K562 (cell line): ENCODE measurements around the gene CDH12. TPM values are rescaled to one million over a fixed set of nuclear protein-coding genes. Genes with fewer than 3 reads are reported as not detected.

Experiments
- ATAC-seq: fragments of 200-7000 bp; cut with Tn5 transposase; 3 replicates; pipeline ENCODE4 v1.9.1; 2020; ENCODE audit warnings: moderate library complexity
- BruUV-seq: library from RNA; stranded (reverse); fragments of 400-500 nt; replicated peaks from 2 replicates; lab custom pipeline; 2021; lab: Mats Ljungman, UMichigan
- CTCF ChIA-PET: fragments of 300-600 bp; formaldehyde crosslinking; extraction: SDS; loops from one replicate; lab custom pipeline; 2021; ENCODE audit warnings: low intra/inter-chr PET ratio; lab: Yijun Ruan, JAX
- POLR2A ChIA-PET: fragments of 300-600, 350-650 bp; sonication (Branson Sonifier 250); formaldehyde crosslinking; extraction: SDS; loops from one replicate; lab custom pipeline; 2021; ENCODE audit warnings: antibody characterized with exemption, inconsistent platforms; lab: Yijun Ruan, JAX
- DNase-seq, 4 experiments: peaks; one replicate each; pipeline versions ENCODE4 v3.0.0 to v3.0.0-alpha.2; 2011 to 2018; ENCODE audit warnings: low spot score in 3 of 4, mixed read lengths in 3 of 4; ENCODE audit errors: extremely low read depth in 1 of 4
- FAIRE-seq: peaks from 2 replicates; lab custom pipeline; 2011; peaks lifted over from hg19 to GRCh38; lab: Jason Lieb, UNC
- H2AFZ ChIP-seq: 2 replicates; pipeline ENCODE4 v1.6.0; 2011; ENCODE audit warnings: low read depth, low read length, control low read depth, inconsistent platforms
- H3K27ac ChIP-seq: fragments of 200-600 bp; 3 replicates; pipeline ENCODE4 v1.8.0; 2011; ENCODE audit warnings: low read depth, mild to moderate bottlenecking, control low read depth, inconsistent platforms, low read length, moderate library complexity, mixed read lengths; ENCODE audit errors: extremely low read depth
- H3K27me3 ChIP-seq, 2 experiments: fragments of 300-600 bp in 1 of 2; 2 replicates in 1 of 2; 3 replicates in 1 of 2; pipeline versions ENCODE4 v1.6.0 to v1.8.0; 2011; ENCODE audit warnings: inconsistent platforms in 2 of 2, low read length in 2 of 2, mild to moderate bottlenecking in 1 of 2, mixed read lengths in 1 of 2, moderate library complexity in 1 of 2; ENCODE audit not compliant: control insufficient read depth in 2 of 2, insufficient read depth in 2 of 2
- H3K36me3 ChIP-seq: fragments of 300-600 bp; 3 replicates; pipeline ENCODE4 v1.8.0; 2011; ENCODE audit warnings: mild to moderate bottlenecking, low read length, inconsistent platforms; ENCODE audit not compliant: control insufficient read depth, insufficient read depth
- H3K4me1 ChIP-seq, 2 experiments: fragments of 200-600 bp in 1 of 2; replicated peaks in 1 of 2; 2 replicates in 1 of 2; 3 replicates in 1 of 2; pipeline versions ENCODE4 v1.5.1 to v1.8.0; 2011; ENCODE audit warnings: inconsistent platforms in 2 of 2, low read length in 2 of 2, mild to moderate bottlenecking in 1 of 2, mixed read lengths in 1 of 2, moderate library complexity in 1 of 2; ENCODE audit not compliant: control insufficient read depth in 2 of 2, insufficient read depth in 2 of 2
- H3K4me2 ChIP-seq: 2 replicates; pipeline ENCODE4 v1.6.1; 2011; ENCODE audit warnings: low read length, control low read depth, inconsistent platforms, mixed read lengths; ENCODE audit not compliant: insufficient read depth
- H3K4me3 ChIP-seq: fragments of 200-600 bp; sonication (generic), shearing (Covaris generic); 2 replicates; pipeline ENCODE4 v1.5.1; 2016; ENCODE audit warnings: control low read depth, inconsistent platforms
- H3K79me2 ChIP-seq: fragments of 200-600 bp; 3 replicates; pipeline ENCODE4 v1.8.0; 2011; ENCODE audit warnings: low read length, inconsistent platforms; ENCODE audit not compliant: control insufficient read depth, insufficient read depth
- H3K9ac ChIP-seq, 2 experiments: 2 replicates each; pipeline versions ENCODE4 v1.6.0 to v1.6.1; 2011; ENCODE audit warnings: low read depth in 2 of 2, low read length in 2 of 2, control low read depth in 1 of 2, inconsistent platforms in 1 of 2, mild to moderate bottlenecking in 1 of 2, mixed read lengths in 1 of 2; ENCODE audit not compliant: insufficient read depth in 1 of 2
- H3K9me1 ChIP-seq: one replicate; pipeline ENCODE4 v1.6.0; 2011; ENCODE audit warnings: inconsistent platforms, mild to moderate bottlenecking, low read length, moderate library complexity; ENCODE audit not compliant: control insufficient read depth, insufficient read depth
- H3K9me3 ChIP-seq: replicated peaks from 2 replicates; pipeline ENCODE4 v1.5.1; 2011; ENCODE audit warnings: low read depth, low read length, inconsistent platforms; ENCODE audit not compliant: control insufficient read depth, insufficient read depth
- H4K20me1 ChIP-seq: replicated peaks from 2 replicates; pipeline ENCODE4 v1.6.1; 2011; ENCODE audit warnings: low read length, inconsistent platforms, mixed read lengths; ENCODE audit not compliant: control insufficient read depth, insufficient read depth
- BDP1 ChIP-seq: IDR thresholded peaks from 3 replicates; pipeline ENCODE4 v1.6.1; 2011; ENCODE audit not compliant: insufficient read length, insufficient read depth
- HNRNPLL ChIP-seq: fragments of 200-400 bp; formaldehyde crosslinking; IDR thresholded peaks from 2 replicates; pipeline ENCODE4 v1.6.1; 2017; ENCODE audit warnings: low read length, low read depth, mild to moderate bottlenecking; ENCODE audit not compliant: poor library complexity, severe bottlenecking
- KHSRP ChIP-seq: fragments of 450-650 bp; IDR thresholded peaks from 2 replicates; pipeline ENCODE4 v1.6.1; 2017
- ZC3H4 ChIP-seq: sonication (generic); formaldehyde crosslinking; IDR thresholded peaks from 2 replicates; pipeline ENCODE4 v1.9.0; 2021; ENCODE audit warnings: missing genetic modification reagents, borderline replicate concordance
- ZNF785 ChIP-seq: fragments of 250-450 bp; sonication (Bioruptor Pico); IDR thresholded peaks from 2 replicates; pipeline ENCODE4 v1.4.0; 2020; ENCODE audit warnings: mild to moderate bottlenecking
- WGBS: fragments of 100-300 bp; shearing (Covaris generic); methylation state at CpG from one replicate; pipeline ENCODE4 v1.1.6; 2016; ENCODE audit warnings: low coverage, mixed read lengths; ENCODE audit not compliant: insufficient coverage; ENCODE audit errors: missing lambda C conversion rate; 5-methylcytosine and 5-hydroxymethylcytosine counted together
- in situ Hi-C: fragments of 300-500 bp; cut with MboI; formaldehyde crosslinking; loops from 4 replicates; pipeline ENCODE4 v1.15.0; 2018; ENCODE audit warnings: inconsistent platforms, mixed read lengths
- intact Hi-C: fragments of 100-400 bp; cut with micrococcal nuclease; formaldehyde crosslinking; loops from 2 replicates; pipeline ENCODE4 v1.14.2; 2022
- polyA plus RNA-seq, 8 experiments: library from polyadenylated mRNA; depleted of rRNA in 4 of 8; stranded (reverse) in 5 of 8; unstranded in 3 of 8; fragments of >200 nt; fragmentation: Nextera tagmentation in 2 of 8; fragmentation: Illumina TruSeq in 1 of 8; extraction: Ambion mirVana in 2 of 8; extraction: Trizol in 1 of 8; gene quantifications; 2 replicates each; pipeline versions ENCODE4 v1.2.1 to v1.2.3, GENCODE V29; 2011 to 2014; ENCODE audit warnings: inconsistent platforms in 1 of 8, missing spikeins in 1 of 8
- total RNA-seq, 7 experiments: library from RNA; depleted of rRNA in 6 of 7; stranded (reverse); fragments of >200 nt in 6 of 7; fragmentation: Illumina TruSeq in 2 of 7; extraction: Trizol in 2 of 7; gene quantifications; 2 replicates each; pipeline versions ENCODE4 v1.2.1 to v1.2.3, GENCODE V29; 2011 to 2021; ENCODE audit warnings: low replicate concordance in 1 of 7
- TF ChIP-seq, protein P1 (sequence below): fragments of 250-450 bp; sonication (Bioruptor Pico); IDR thresholded peaks from 2 replicates; pipeline ENCODE4 v1.4.0; 2020; ENCODE audit warnings: mild to moderate bottlenecking, moderate library complexity
- TF ChIP-seq, protein P2 (sequence below): fragments of 250-450 bp; sonication (Bioruptor Pico); IDR thresholded peaks from 2 replicates; pipeline ENCODE4 v1.8.0; 2022; ENCODE audit warnings: inconsistent platforms
- TF ChIP-seq, protein P3 (sequence below), 3 experiments: fragments of 200-800 bp in 1 of 3; sonication (Bioruptor generic) in 1 of 3; sonication (generic) in 1 of 3; formaldehyde crosslinking in 1 of 3; IDR thresholded peaks; 2 replicates each; pipeline versions ENCODE4 v1.6.1 to v1.8.0; 2016 to 2022; ENCODE audit warnings: mild to moderate bottlenecking in 2 of 3, missing compliant biosample characterization in 2 of 3, missing genetic modification characterization in 2 of 3, missing genetic modification reagents in 1 of 3

Gene CDH12
- total and polyA plus RNA-seq, 9 of the 15 experiments (the other 6 are each of a cell fraction or from before 2014, with no cell fraction given), result 0.03 to 1.7 (median 0.37) TPM

DNA sequence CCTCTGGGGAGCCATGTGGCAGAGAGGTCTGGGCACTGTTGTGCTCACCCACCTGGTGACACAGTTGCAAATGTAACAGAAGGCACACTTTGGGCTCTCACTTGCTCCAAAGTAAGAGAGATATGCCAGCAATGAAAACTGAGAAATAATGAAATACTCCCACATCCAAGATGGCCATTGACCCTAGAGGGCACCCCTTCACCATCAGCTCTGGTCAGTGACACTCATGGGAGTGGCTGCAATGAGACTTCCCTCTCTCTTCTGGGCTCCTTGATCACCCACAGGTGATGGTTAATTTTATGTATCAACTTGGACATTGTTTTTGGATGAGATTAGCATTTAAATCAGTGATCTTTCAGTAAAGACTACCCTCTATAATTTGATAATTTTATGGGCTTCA, 248.4 kb downstream of the CDH12 start (continued):
- TF ChIP-seq, protein P1, sequence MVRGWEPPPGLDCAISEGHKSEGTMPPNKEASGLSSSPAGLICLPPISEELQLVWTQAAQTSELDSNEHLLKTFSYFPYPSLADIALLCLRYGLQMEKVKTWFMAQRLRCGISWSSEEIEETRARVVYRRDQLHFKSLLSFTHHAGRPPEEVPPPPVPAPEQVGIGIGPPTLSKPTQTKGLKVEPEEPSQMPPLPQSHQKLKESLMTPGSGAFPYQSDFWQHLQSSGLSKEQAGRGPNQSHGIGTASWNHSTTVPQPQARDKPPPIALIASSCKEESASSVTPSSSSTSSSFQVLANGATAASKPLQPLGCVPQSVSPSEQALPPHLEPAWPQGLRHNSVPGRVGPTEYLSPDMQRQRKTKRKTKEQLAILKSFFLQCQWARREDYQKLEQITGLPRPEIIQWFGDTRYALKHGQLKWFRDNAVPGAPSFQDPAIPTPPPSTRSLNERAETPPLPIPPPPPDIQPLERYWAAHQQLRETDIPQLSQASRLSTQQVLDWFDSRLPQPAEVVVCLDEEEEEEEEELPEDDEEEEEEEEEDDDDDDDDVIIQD (CRISPR knock-in tag), result no peak
- TF ChIP-seq KHSRP (no peak), BDP1 (no peak), ZC3H4 (CRISPR knock-in tag) (no peak)
- TF ChIP-seq, protein P2, sequence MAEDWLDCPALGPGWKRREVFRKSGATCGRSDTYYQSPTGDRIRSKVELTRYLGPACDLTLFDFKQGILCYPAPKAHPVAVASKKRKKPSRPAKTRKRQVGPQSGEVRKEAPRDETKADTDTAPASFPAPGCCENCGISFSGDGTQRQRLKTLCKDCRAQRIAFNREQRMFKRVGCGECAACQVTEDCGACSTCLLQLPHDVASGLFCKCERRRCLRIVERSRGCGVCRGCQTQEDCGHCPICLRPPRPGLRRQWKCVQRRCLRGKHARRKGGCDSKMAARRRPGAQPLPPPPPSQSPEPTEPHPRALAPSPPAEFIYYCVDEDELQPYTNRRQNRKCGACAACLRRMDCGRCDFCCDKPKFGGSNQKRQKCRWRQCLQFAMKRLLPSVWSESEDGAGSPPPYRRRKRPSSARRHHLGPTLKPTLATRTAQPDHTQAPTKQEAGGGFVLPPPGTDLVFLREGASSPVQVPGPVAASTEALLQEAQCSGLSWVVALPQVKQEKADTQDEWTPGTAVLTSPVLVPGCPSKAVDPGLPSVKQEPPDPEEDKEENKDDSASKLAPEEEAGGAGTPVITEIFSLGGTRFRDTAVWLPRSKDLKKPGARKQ, result no peak
- TF ChIP-seq, protein P3, sequence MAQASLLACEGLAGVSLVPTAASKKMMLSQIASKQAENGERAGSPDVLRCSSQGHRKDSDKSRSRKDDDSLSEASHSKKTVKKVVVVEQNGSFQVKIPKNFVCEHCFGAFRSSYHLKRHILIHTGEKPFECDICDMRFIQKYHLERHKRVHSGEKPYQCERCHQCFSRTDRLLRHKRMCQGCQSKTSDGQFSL (CRISPR knock-in tag; IDR thresholded peaks at IDR 0.05), result no peak
- TF ChIP-seq, protein P3 (tag; IDR thresholded peaks at IDR 0.05), result no peak

DNA sequence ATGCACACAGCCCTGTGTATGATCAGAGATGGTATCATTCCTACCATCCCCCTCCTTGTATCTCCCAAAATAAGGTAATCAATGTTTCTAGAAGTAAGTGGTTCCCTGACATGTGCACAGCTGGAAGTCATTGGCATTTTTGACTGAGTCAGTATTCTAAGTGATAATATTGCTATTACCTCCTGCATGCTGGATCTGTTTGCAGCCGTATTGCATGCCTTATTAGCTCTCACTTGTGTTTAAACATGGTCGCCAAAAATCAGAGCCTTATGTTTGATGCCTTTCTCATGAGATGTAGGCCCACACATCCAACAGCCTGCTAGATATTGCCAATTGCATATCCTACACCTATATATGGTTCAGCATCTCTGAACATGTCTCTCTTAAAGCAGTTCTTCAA, 254.3 kb downstream of the CDH12 start:
- H3K79me2 ChIP-seq, result no peaks in the 10 kb centered on the region
- H3K9me1 ChIP-seq, result no peaks in the 10 kb centered on the region
- DNase-seq (no peak), FAIRE-seq (no peak), ATAC-seq (no peak)
- peaks cover 3% of the 10 kb centered on the region for H3K9me3 ChIP-seq
- in situ Hi-C loops (no loop called here), intact Hi-C loops (no loop called here)
- no peaks in the 10 kb centered on the region for H3K4me1 ChIP-seq
- BruUV-seq, result no TSS peak
- H4K20me1 ChIP-seq, result no peaks in the 10 kb centered on the region
- TF ChIP-seq HNRNPLL (no peak), ZNF785 (CRISPR knock-in tag) (no peak)
- CTCF ChIA-PET, result no interaction called here
- no peak overlapping the region for H3K27ac ChIP-seq
- H2AFZ ChIP-seq, result no peak overlapping the region
- H3K4me3 ChIP-seq, result no peak overlapping the region
- no peaks in the 10 kb centered on the region for H3K36me3 ChIP-seq
- WGBS, result 0% methylated on average over 2 of the region's 2 CpGs
- H3K9ac ChIP-seq, result no peak overlapping the region
- POLR2A ChIA-PET, result no interaction called here
- no peak overlapping the region for H3K4me2 ChIP-seq
- H3K27me3 ChIP-seq, result no peaks in the 10 kb centered on the region
